Uterus (tissue), 2 donors: Measurements from ENCODE around the gene SEPTIN6.

Source experiments
- CTCF ChIP-seq, 4 experiments: fragments of 200-600 bp in 2 of 4; fragments of 450-650 bp in 2 of 4; sonication (generic) in 2 of 4; IDR thresholded peaks; one replicate each; pipeline ENCODE4 v1.5.1; 2016 to 2019; ENCODE audit warnings: antibody characterized with exemption in 4 of 4, mild to moderate bottlenecking in 2 of 4, moderate library complexity in 1 of 4
- POLR2A ChIP-seq, 2 donors: fragments of 450-650 bp; IDR thresholded peaks; one replicate each; pipeline ENCODE4 v1.6.1; 2016; ENCODE audit warnings: antibody characterized with exemption in 2 of 2, mild to moderate bottlenecking in 1 of 2, moderate library complexity in 1 of 2

- no peak for TF ChIP-seq CTCF (IDR thresholded peaks at IDR 0.05)
- no peak for TF ChIP-seq POLR2A (IDR thresholded peaks at IDR 0.05)
These were observed 20.5 kb downstream of the SEPTIN6 start for GRCh38 chrX:119672426-119672825.
